Mucosa of descending colon (tissue), 3 donors: ENCODE data around the gene SMARCAD1. TPM values are rescaled to one million over a fixed set of nuclear protein-coding genes. Genes with fewer than 3 reads are reported as not detected.

Experiments used
- ATAC-seq: fragments of 200-7000 bp; cut with Tn5 transposase; one replicate; pipeline ENCODE4 v1.9.1; 2020; ENCODE audit warnings: mild to moderate bottlenecking, moderate library complexity
- DNase-seq, 3 donors: peaks; one replicate each; pipeline ENCODE4 v3.0.0-alpha.2; 2020
- H3K36me3 ChIP-seq: fragments of 200-600 bp; one replicate; pipeline ENCODE4 v1.8.0; 2021; ENCODE audit warnings: low read depth, mild to moderate bottlenecking
- H3K4me1 ChIP-seq: fragments of 200-600 bp; one replicate; pipeline ENCODE4 v1.8.0; 2021; ENCODE audit warnings: low read depth, mild to moderate bottlenecking
- H3K4me3 ChIP-seq: fragments of 200-600 bp; one replicate; pipeline ENCODE4 v1.8.0; 2021; ENCODE audit warnings: mild to moderate bottlenecking
- H3K9me3 ChIP-seq: fragments of 200-600 bp; one replicate; pipeline ENCODE4 v1.8.0; 2021; ENCODE audit warnings: mild to moderate bottlenecking
- CTCF ChIP-seq: fragments of 200-600 bp; IDR thresholded peaks from one replicate; pipeline ENCODE4 v1.8.0; 2022; ENCODE audit warnings: antibody characterized with exemption, mild to moderate bottlenecking
- intact Hi-C, 2 donors: fragments of 100-400 bp; cut with DNase I in 1 of 2; cut with micrococcal nuclease in 1 of 2; formaldehyde crosslinking; loops; one replicate each; pipeline versions ENCODE4 v1.11.0 to v1.11.1; 2022; cut with DNase I, micrococcal nuclease
- total RNA-seq, 3 donors: library from RNA; stranded (reverse); fragmentation: NEBNext Ultra II Directional in 2 of 3; extraction: Animal tissue kit (Norgen Biotek cat#: 25700) in 2 of 3; gene quantifications; one replicate each; pipeline versions ENCODE4 v1.2.1 to v1.2.4, GENCODE V29; 2021 to 2023
- donor health status: DM: no; HTN: no; CAD: no; lungs with moderate emphysema.
- donor health status: DM: no; HTN: no; CAD: no.
- donor health status: DM: no; HTN: yes; CAD: no.

Gene SMARCAD1
- total RNA-seq, 3 donors from 2014 or later = 19.5 to 21.5 (median 21.0) TPM

- H3K4me1 ChIP-seq = no peaks in the 10 kb centered on the region
- no peak for ATAC-seq
- no peaks in the 10 kb centered on the region for H3K36me3 ChIP-seq
- H3K4me3 ChIP-seq = no peak overlapping the region
- DNase-seq = no peak
- intact Hi-C loops = no loop called here
- no peaks in the 10 kb centered on the region for H3K9me3 ChIP-seq
- TF ChIP-seq CTCF = no peak
These were observed 39.3 kb upstream of the SMARCAD1 start for GRCh38 chr4:94168321-94168720.

- H3K4me1 ChIP-seq = no peaks in the 10 kb centered on the region
- no peak for TF ChIP-seq CTCF
- DNase-seq = no peak
- no peaks in the 10 kb centered on the region for H3K36me3 ChIP-seq
- no peak for ATAC-seq
- no peak overlapping the region for H3K4me3 ChIP-seq
- intact Hi-C loops = no loop called here
- H3K9me3 ChIP-seq = no peaks in the 10 kb centered on the region
These were observed 37.8 kb upstream of the SMARCAD1 start for GRCh38 chr4:94169803-94170372.

GRCh38 chr4:94171616-94172015 is 36.0 kb upstream of the SMARCAD1 start:
- DNase-seq = no peak
- intact Hi-C loops = no loop called here
- H3K4me3 ChIP-seq = no peak overlapping the region
- no peaks in the 10 kb centered on the region for H3K36me3 ChIP-seq
- no peaks in the 10 kb centered on the region for H3K4me1 ChIP-seq
- H3K9me3 ChIP-seq = no peaks in the 10 kb centered on the region
- no peak for TF ChIP-seq CTCF
- no peak for ATAC-seq

- Histone ChIP-seq H3K4me1 (no peaks in the 10 kb centered on the region), H3K36me3 (no peaks in the 10 kb centered on the region), H3K9me3 (no peaks in the 10 kb centered on the region), H3K4me3 (no peak overlapping the region)
- intact Hi-C loops = no loop called here
- DNase-seq (no peak), ATAC-seq (no peak)
- no peak for TF ChIP-seq CTCF
These were observed 32.0 kb upstream of the SMARCAD1 start for GRCh38 chr4:94175553-94176261.

- intact Hi-C loops = no loop called here
- ATAC-seq = no peak
- no peaks in the 10 kb centered on the region for H3K36me3 ChIP-seq
These were observed 29.8 kb upstream of the SMARCAD1 start for GRCh38 chr4:94177822-94178221.

More at GRCh38 chr4:94177822-94178221, 29.8 kb upstream of the SMARCAD1 start:
- no peaks in the 10 kb centered on the region for H3K9me3 ChIP-seq
- TF ChIP-seq CTCF = no peak
- no peaks in the 10 kb centered on the region for H3K4me1 ChIP-seq
- DNase-seq = no peak
- H3K4me3 ChIP-seq = no peak overlapping the region
